HG03558 (cell line): ENCODE results near the gene SIRPA.

Experiments
- ATAC-seq: cut with Tn5 transposase; IDR thresholded peaks from one replicate; pipeline ENCODE4 v1.9.1; 2021; ENCODE audit warnings: moderate number of reproducible peaks; ENCODE audit not compliant: unreplicated experiment; ENCODE audit errors: extremely low read depth

Gene SIRPA

GRCh38 chr20:1885940-1886693 is 9.1 kb upstream of the SIRPA start:
- no peak for ATAC-seq

DNA sequence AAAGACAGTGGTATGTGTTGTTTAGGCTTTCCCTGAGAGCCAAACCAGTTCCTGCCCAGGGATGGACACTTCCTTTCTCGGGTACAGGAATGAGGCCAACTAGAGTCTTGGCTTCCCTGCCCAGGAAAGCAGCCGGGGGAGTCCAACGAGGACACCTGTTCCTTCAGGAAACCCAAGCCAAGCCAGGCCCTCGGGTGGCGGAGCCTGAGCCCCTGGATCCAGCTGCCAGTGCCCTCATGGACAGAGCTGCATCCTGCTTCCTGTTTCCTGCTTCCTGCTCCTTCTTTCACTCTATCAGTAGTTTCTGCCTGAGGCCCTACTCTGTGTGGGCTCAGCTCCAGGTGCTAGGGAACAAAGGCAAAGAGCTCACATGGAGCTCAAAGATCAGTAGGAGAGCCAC is 7.9 kb upstream of the SIRPA start:
- ATAC-seq: no peak

- ATAC-seq: no peak
Measured at GRCh38 chr20:1887756-1888155, 7.5 kb upstream of the SIRPA start.

DNA sequence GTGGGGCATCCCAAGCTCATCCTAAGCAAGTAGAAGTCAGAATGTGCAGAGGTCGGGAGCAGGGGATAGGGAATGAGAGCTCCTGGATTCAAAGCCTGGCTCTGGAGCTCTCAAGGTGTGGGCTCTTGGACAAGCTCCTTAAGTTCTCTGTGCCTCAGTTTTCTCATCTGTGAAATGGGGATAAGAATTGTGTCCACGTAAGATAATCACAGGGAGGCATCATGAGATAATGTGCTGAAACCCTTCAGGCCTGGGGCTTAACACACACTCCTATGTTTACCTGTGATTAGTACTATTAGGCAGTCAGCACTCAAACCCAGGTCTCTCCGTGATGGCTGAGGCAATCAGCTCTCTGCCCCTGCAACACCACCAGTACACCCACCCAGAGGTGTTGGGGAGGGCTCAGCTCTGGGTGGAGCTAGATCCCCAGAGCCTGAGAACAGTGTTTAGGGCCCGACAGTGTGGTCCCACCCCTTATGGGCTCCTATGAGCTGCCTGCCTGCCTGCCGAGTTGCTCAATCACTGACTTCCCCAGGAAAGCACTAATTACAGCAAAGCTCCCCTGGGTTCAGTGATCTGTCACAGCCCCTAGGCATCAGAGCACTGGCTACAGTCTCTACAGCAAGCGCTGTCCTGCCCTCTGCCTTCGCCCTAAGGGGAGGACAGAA is 6.3 kb upstream of the SIRPA start:
- no peak for ATAC-seq

- no peak for ATAC-seq
Measured at GRCh38 chr20:1890469-1891262, 4.5 kb upstream of the SIRPA start.

GRCh38 chr20:1891263-1892118 is 3.7 kb upstream of the SIRPA start:
- no peak for ATAC-seq

GRCh38 chr20:1892119-1892385 is 3.2 kb upstream of the SIRPA start:
- ATAC-seq: no peak

DNA sequence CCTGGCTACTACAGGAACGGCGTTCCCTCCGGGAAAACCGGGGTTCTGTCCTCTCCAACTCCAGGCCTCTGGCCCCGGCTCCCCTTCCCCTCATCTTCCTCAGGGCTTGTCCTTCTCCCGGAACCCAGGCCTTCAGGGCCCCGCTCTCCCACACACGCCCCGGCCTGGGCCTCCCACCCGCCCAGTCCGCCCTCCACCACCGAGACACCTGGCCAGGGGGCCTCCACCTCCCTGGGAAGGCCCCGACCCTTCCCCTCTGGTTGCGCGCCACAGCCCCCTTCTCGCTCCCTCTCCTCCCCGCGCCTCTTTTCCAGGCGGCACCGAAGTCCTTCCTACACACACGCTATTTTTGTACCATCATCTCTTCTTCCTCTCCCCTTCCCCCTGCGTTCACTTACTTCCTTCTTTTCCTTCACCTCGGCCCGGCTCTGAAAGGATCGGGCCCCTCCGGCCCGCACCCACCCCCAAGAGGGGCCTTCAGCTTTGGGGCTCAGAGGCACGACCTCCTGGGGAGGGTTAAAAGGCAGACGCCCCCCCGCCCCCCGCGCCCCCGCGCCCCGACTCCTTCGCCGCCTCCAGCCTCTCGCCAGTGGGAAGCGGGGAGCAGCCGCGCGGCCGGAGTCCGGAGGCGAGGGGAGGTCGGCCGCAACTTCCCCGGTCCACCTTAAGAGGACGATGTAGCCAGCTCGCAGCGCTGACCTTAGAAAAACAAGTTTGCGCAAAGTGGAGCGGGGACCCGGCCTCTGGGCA is 1.3 kb upstream of the SIRPA start:
- ATAC-seq: no peak

GRCh38 chr20:1894471-1894950 is 696 bp upstream of the SIRPA start:
- ATAC-seq: no peak

- ATAC-seq: no peak
Measured at GRCh38 chr20:1895674-1896483, 672 bp downstream of the SIRPA start.

- no peak for ATAC-seq
Measured at GRCh38 chr20:1896484-1897258, 1.5 kb downstream of the SIRPA start.

GRCh38 chr20:1897541-1897940 is 2.3 kb downstream of the SIRPA start:
- ATAC-seq: no peak

DNA sequence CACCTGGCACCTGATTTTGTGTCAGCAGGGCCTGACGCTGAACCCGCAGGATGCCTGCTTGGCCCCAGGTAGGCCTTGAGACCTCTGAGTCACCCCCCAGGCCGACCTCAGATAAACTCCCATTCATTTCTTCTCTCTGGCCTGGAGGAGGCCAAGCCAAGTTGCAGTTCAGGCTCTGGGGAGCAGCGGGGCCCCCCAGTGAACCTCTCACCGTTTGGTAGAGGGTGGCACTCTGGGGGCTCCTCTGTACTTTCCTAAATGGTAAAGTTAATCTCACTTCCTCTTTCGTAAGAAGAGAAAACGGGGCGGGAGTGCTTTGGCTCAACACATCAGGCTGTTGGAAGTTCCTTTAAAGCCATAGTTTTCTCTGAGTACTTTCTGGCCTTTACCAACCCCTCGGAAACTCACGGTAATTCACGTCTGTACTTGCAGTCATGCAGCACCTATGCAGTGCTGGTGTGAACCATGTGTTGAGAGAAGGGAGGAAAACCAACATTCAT is 2.8 kb downstream of the SIRPA start:
- ATAC-seq: no peak

- no peak for ATAC-seq
Measured at GRCh38 chr20:1898482-1899240, 3.5 kb downstream of the SIRPA start.

GRCh38 chr20:1899241-1899525 is 4.0 kb downstream of the SIRPA start:
- no peak for ATAC-seq

- no peak for ATAC-seq
Measured at GRCh38 chr20:1900321-1900801, 5.2 kb downstream of the SIRPA start.

GRCh38 chr20:1901704-1902103 is 6.5 kb downstream of the SIRPA start:
- no peak for ATAC-seq
